Endodermal cell (in vitro differentiated cells): ENCODE results near the gene PDE6D. TPM values are rescaled to one million over a fixed set of nuclear protein-coding genes. Genes with fewer than 3 reads are reported as not detected.

ENCODE experiments used
- DNase-seq: peaks from one replicate; pipeline ENCODE4 v3.0.0-alpha.2; 2017
- H3K27ac ChIP-seq: 2 replicates; pipeline ENCODE4 v1.5.1; 2013; ENCODE audit warnings: mild to moderate bottlenecking, low read depth, low read length, moderate library complexity
- H3K27me3 ChIP-seq: 2 replicates; pipeline ENCODE4 v1.6.1; 2013; ENCODE audit warnings: mild to moderate bottlenecking, low read length, moderate library complexity; ENCODE audit not compliant: insufficient read depth, control insufficient read depth, poor library complexity, severe bottlenecking
- H3K36me3 ChIP-seq: 2 replicates; pipeline ENCODE4 v1.7.0; 2013; ENCODE audit warnings: mild to moderate bottlenecking, low read length, moderate library complexity; ENCODE audit not compliant: control insufficient read depth, insufficient read depth
- H3K4me1 ChIP-seq: one replicate; pipeline ENCODE4 v1.7.0; 2013; ENCODE audit warnings: low read length; ENCODE audit not compliant: control insufficient read depth, insufficient read depth
- H3K4me3 ChIP-seq: 2 replicates; pipeline ENCODE4 v1.5.1; 2013; ENCODE audit warnings: mild to moderate bottlenecking, low read length, moderate library complexity
- H3K9ac ChIP-seq: 2 replicates; pipeline ENCODE4 v1.6.1; 2013; ENCODE audit warnings: mild to moderate bottlenecking, low read length, moderate library complexity; ENCODE audit not compliant: poor library complexity, severe bottlenecking; ENCODE audit errors: extremely low read depth
- H3K9me3 ChIP-seq: 2 replicates; pipeline ENCODE4 v1.6.1; 2013; ENCODE audit warnings: mild to moderate bottlenecking, low read length, moderate library complexity; ENCODE audit not compliant: control insufficient read depth
- H3K27ac Mint-ChIP-seq: 2 replicates; pipeline ENCODE4 v1.8.0; 2020; ENCODE audit warnings: mixed read lengths
- H3K27me3 Mint-ChIP-seq: 2 replicates; pipeline ENCODE4 v1.8.0; 2021; ENCODE audit warnings: mild to moderate bottlenecking, mixed read lengths; ENCODE audit not compliant: insufficient read depth
- H3K36me3 Mint-ChIP-seq: 2 replicates; pipeline ENCODE4 v1.8.0; 2020; ENCODE audit warnings: low read depth, mixed read lengths
- H3K4me1 Mint-ChIP-seq: 2 replicates; pipeline ENCODE4 v1.8.0; 2020; ENCODE audit warnings: mixed read lengths
- H3K4me3 Mint-ChIP-seq: 2 replicates; pipeline ENCODE4 v1.8.0; 2020; ENCODE audit warnings: mild to moderate bottlenecking, moderate library complexity, mixed read lengths
- H3K9me3 Mint-ChIP-seq: 2 replicates; pipeline ENCODE4 v1.8.0; 2020; ENCODE audit warnings: mild to moderate bottlenecking, mixed read lengths
- CTCF ChIP-seq: fragments of 200-600 bp; sonication (generic); conservative IDR thresholded peaks from 2 replicates; pipeline ENCODE4 v1.5.0; 2021; ENCODE audit warnings: antibody characterized with exemption, mild to moderate bottlenecking
- WGBS, 2 experiments: methylation state at CpG; one replicate each; pipeline versions ENCODE4 v1.1.5 to v1.1.7; 2013; ENCODE audit warnings: missing lambda C conversion rate in 2 of 2, mixed read lengths in 1 of 2; ENCODE audit not compliant: insufficient coverage in 1 of 2, insufficient read length in 1 of 2; 5-methylcytosine and 5-hydroxymethylcytosine counted together
- total RNA-seq, 2 donors: library from RNA; stranded (reverse); fragmentation: NEBNext Ultra II Directional in 1 of 2; extraction: Animal tissue kit (Norgen Biotek cat#: 25700) in 1 of 2; gene quantifications; 2 replicates in 1 of 2; 3 replicates in 1 of 2; pipeline ENCODE4 v1.2.1, GENCODE V29; 2021

Gene PDE6D
- total RNA-seq, 2 donors from 2014 or later: 24.7 to 25.5 TPM

- peak overlapping the region; percentile 100 for H3K27ac Mint-ChIP-seq
- peak overlapping the region; percentile 97 for H3K27ac ChIP-seq
- WGBS, 2 experiments: 0% methylated on average over 45 to 118 of the region's 118 CpGs
- no peak for TF ChIP-seq CTCF
- H3K4me3 ChIP-seq: peak overlapping the region; percentile 95
- no peaks in the 10 kb centered on the region for H3K9me3 ChIP-seq
- peak; percentile 61 for DNase-seq
- peaks cover 21% of the 10 kb centered on the region for H3K4me1 Mint-ChIP-seq
- H3K9me3 Mint-ChIP-seq: peaks cover 1% of the 10 kb centered on the region
- H3K4me3 Mint-ChIP-seq: peak overlapping the region; percentile 97
- no peaks in the 10 kb centered on the region for H3K27me3 ChIP-seq
- no peaks in the 10 kb centered on the region for H3K4me1 ChIP-seq
- peaks cover 35% of the 10 kb centered on the region for H3K36me3 Mint-ChIP-seq
- no peaks in the 10 kb centered on the region for H3K27me3 Mint-ChIP-seq
- peaks cover 30% of the 10 kb centered on the region for H3K36me3 ChIP-seq
- peak overlapping the region; percentile 99 for H3K9ac ChIP-seq
Measured at GRCh38 chr2:231708773-231709635, 72.1 kb downstream of the PDE6D start.

- peak within 1 kb of the TSS; percentile 97 for H3K4me3 Mint-ChIP-seq
Measured at GRCh38 chr2:231707927-231708772, 72.9 kb downstream of the PDE6D start, which contains the start of gene PTMA. Gene PTMA, plus strand, starts transcription at chr2:231708525. Its CDS starts 182 bp downstream, at chr2:231708707.

More at GRCh38 chr2:231707927-231708772, 72.9 kb downstream of the PDE6D start, which contains the start of gene PTMA:
- Histone ChIP-seq H3K36me3 (peaks cover 22% of the 10 kb centered on the region), H3K4me1 (no peaks in the 10 kb centered on the region), H3K4me3 (peak within 1 kb of the TSS; percentile 97), H3K9ac (peak within 1 kb of the TSS; percentile 99), H3K9me3 (no peaks in the 10 kb centered on the region), H3K27me3 (no peaks in the 10 kb centered on the region), H3K27ac (peak within 1 kb of the TSS; percentile 99)
- peaks cover 1% of the 10 kb centered on the region for H3K9me3 Mint-ChIP-seq
- peaks cover 15% of the 10 kb centered on the region for H3K4me1 Mint-ChIP-seq
- 0 to 1% methylated on average over 44 to 86 of the region's 97 CpGs for WGBS, 2 experiments
- H3K27ac Mint-ChIP-seq: peak within 1 kb of the TSS; percentile 100
- no peak for TF ChIP-seq CTCF
- DNase-seq: peak; percentile 100
- H3K27me3 Mint-ChIP-seq: no peaks in the 10 kb centered on the region
- peaks cover 32% of the 10 kb centered on the region for H3K36me3 Mint-ChIP-seq
